Kidney (tissue), 14 donors: ENCODE results near the gene PPEF2. TPM values are rescaled to one million over a fixed set of nuclear protein-coding genes. Genes with fewer than 3 reads are reported as not detected.

Source experiments
- DNase-seq, 5 donors: peaks; one replicate each; pipeline ENCODE4 v3.0.0-alpha.2; 2013 to 2020
- FAIRE-seq: peaks from 2 replicates; lab custom pipeline; 2012; peaks lifted over from hg19 to GRCh38; lab: Jason Lieb, UNC
- H3K27ac ChIP-seq, 2 donors: one replicate each; pipeline ENCODE4 v1.7.0; 2013; ENCODE audit warnings: low read depth in 2 of 2, low read length in 2 of 2, inconsistent platforms in 1 of 2
- H3K27me3 ChIP-seq: one replicate; pipeline ENCODE4 v1.7.1; 2013; ENCODE audit warnings: low read length, inconsistent platforms; ENCODE audit not compliant: control insufficient read depth, insufficient read depth
- H3K36me3 ChIP-seq, 3 donors: one replicate each; pipeline versions ENCODE4 v1.7.0 to v1.7.1; 2013; ENCODE audit warnings: low read length in 3 of 3, control low read depth in 1 of 3, inconsistent platforms in 1 of 3; ENCODE audit not compliant: insufficient read depth in 3 of 3, control insufficient read depth in 2 of 3
- H3K4me1 ChIP-seq, 3 donors: one replicate each; pipeline versions ENCODE4 v1.7.0 to v1.7.1; 2013; ENCODE audit warnings: low read length in 3 of 3, inconsistent platforms in 1 of 3, low read depth in 1 of 3; ENCODE audit not compliant: control insufficient read depth in 2 of 3, insufficient read depth in 2 of 3
- H3K4me3 ChIP-seq, 3 donors: one replicate each; pipeline versions ENCODE4 v1.7.0 to v1.8.1; 2013; ENCODE audit warnings: low read length in 3 of 3, control low read depth in 1 of 3, inconsistent platforms in 1 of 3
- H3K9ac ChIP-seq, 3 donors: one replicate each; pipeline versions ENCODE4 v1.7.0 to v1.7.1; 2013; ENCODE audit warnings: low read length in 3 of 3, control low read depth in 1 of 3, inconsistent platforms in 1 of 3
- H3K9me3 ChIP-seq, 3 donors: one replicate each; pipeline versions ENCODE4 v1.7.0 to v1.7.1; 2013; ENCODE audit warnings: low read length in 3 of 3, control low read depth in 1 of 3, inconsistent platforms in 1 of 3; ENCODE audit not compliant: control insufficient read depth in 2 of 3, insufficient read depth in 1 of 3
- intact Hi-C: fragments of 100-400 bp; cut with DNase I; formaldehyde crosslinking; loops from one replicate; pipeline ENCODE4 v1.11.1; 2022
- polyA plus RNA-seq: library from polyadenylated mRNA; stranded (reverse); fragments of 350-450 nt; fragmentation: Illumina TruSeq; extraction: RNeasy Lipid Tissue Mini Kit (QIAGEN cat#74804); gene quantifications from one replicate; pipeline ENCODE4 v1.2.3, GENCODE V29; 2014; ENCODE audit warnings: low read depth, low replicate concordance; ENCODE audit not compliant: insufficient read depth
- total RNA-seq: library from RNA; stranded (reverse); fragmentation: NEBNext Ultra II Directional; extraction: Animal tissue kit (Norgen Biotek cat#: 25700); gene quantifications from one replicate; pipeline ENCODE4 v1.2.1, GENCODE V29; 2021
- TF ChIP-seq, protein P1 (sequence below): IDR thresholded peaks from 3 replicates; pipeline ENCODE4 v1.5.1; 2012; ENCODE audit warnings: mild to moderate bottlenecking, moderate library complexity, borderline replicate concordance; ENCODE audit not compliant: insufficient read depth; ENCODE audit errors: extremely low read depth
- donor health status: control.
- donor health status: control.
- donor health status: control.
- donor health status: control.
- donor health status: control.
- donor health status: DM: yes; HTN: yes; CAD: no.
- donor health status: Normal renal cell carcinoma (clear cell type).

The PPEF2 gene
- total and polyA plus RNA-seq, 2 donors from 2014 or later, result not detected

DNA sequence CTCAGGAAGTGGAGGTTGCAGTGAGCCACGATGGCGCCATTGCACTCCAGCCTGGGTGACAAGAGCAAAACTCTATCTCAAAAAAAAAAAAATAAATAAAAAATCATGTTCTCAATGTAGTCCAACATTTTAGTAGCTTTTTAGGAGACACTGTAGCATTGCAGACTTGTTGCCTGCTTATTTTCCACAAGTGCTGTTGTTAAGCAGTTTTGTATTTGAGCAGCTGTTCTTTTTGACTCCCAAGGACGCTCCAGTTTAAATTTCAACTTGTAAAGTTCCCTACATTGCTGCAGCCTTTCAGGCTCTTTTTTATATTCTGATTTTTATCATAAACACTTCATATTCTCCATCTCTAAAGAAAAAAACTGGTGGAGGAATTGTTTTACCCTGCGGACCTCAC lies 83.1 kb downstream of the PPEF2 start:
- peaks cover 0 to 14% (median 6%) of the 10 kb centered on the region in 3 donors for H3K36me3 ChIP-seq
- no peak overlapping the region for H3K27ac ChIP-seq
- H3K9me3 ChIP-seq, result no peaks in the 10 kb centered on the region
- no peaks in the 10 kb centered on the region for H3K27me3 ChIP-seq
- DNase-seq, result no peak
- no peak overlapping the region for H3K4me3 ChIP-seq
- intact Hi-C loops, result no loop called here
- TF ChIP-seq, protein P1, sequence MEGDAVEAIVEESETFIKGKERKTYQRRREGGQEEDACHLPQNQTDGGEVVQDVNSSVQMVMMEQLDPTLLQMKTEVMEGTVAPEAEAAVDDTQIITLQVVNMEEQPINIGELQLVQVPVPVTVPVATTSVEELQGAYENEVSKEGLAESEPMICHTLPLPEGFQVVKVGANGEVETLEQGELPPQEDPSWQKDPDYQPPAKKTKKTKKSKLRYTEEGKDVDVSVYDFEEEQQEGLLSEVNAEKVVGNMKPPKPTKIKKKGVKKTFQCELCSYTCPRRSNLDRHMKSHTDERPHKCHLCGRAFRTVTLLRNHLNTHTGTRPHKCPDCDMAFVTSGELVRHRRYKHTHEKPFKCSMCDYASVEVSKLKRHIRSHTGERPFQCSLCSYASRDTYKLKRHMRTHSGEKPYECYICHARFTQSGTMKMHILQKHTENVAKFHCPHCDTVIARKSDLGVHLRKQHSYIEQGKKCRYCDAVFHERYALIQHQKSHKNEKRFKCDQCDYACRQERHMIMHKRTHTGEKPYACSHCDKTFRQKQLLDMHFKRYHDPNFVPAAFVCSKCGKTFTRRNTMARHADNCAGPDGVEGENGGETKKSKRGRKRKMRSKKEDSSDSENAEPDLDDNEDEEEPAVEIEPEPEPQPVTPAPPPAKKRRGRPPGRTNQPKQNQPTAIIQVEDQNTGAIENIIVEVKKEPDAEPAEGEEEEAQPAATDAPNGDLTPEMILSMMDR, result no peak
- FAIRE-seq, result no peak
- H3K4me1 ChIP-seq, result peaks cover 0 to 10% (median 4%) of the 10 kb centered on the region in 3 donors
- no peak overlapping the region for H3K9ac ChIP-seq

DNA sequence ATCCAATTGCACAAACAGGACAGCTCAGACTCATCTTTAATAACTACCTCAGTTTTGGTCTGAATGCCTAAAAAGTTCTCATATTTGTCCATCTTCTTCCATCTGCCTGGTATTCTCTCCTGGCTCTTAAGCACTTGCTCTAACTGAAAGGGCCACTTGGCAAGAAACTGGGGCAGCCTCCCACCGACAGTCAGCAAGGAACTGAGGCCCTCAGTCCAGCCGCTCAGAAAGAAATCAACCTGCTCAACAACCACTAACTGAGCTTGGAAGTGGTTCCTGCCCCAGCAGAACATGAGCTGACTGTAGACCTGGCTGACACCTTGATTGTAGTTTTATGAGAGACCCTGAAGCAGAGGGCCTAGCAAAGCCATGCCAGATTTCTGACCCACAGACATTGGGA lies 84.4 kb downstream of the PPEF2 start:
- no peak for DNase-seq
- H3K4me3 ChIP-seq, result no peak overlapping the region
- no peaks in the 10 kb centered on the region for H3K27me3 ChIP-seq
- H3K9ac ChIP-seq, result no peak overlapping the region
- no peak for FAIRE-seq
- intact Hi-C loops, result no loop called here
- H3K36me3 ChIP-seq, result peaks cover 3 to 14% (median 13%) of the 10 kb centered on the region in 3 donors
- no peak overlapping the region for H3K27ac ChIP-seq
- TF ChIP-seq, protein P1, result no peak
- H3K4me1 ChIP-seq, result peaks cover 0 to 10% (median 4%) of the 10 kb centered on the region in 3 donors
- H3K9me3 ChIP-seq, result no peaks in the 10 kb centered on the region

Other genes starting within 250 kb of the PPEF2 start
- 111 TPM for gene G3BP2, start 229.0 kb downstream of the PPEF2 start, total RNA-seq
- 31.4 TPM for gene G3BP2, start 229.0 kb downstream of the PPEF2 start, polyA plus RNA-seq
- 49.6 TPM for gene USO1, start 177.9 kb downstream of the PPEF2 start, total RNA-seq
- gene USO1, start 177.9 kb downstream of the PPEF2 start, polyA plus RNA-seq, result 23.2 TPM
- gene NAAA, start 38.6 kb upstream of the PPEF2 start, total RNA-seq, result 58.1 TPM
- gene NAAA, start 38.6 kb upstream of the PPEF2 start, polyA plus RNA-seq, result 32.9 TPM
- gene SDAD1, start 88.5 kb upstream of the PPEF2 start, total RNA-seq, result 40.7 TPM
- 17.1 TPM for gene SDAD1, start 88.5 kb upstream of the PPEF2 start, polyA plus RNA-seq
- gene CXCL9, start 105.1 kb upstream of the PPEF2 start, total RNA-seq, result 1.4 TPM
- 1.2 TPM for gene CXCL9, start 105.1 kb upstream of the PPEF2 start, polyA plus RNA-seq
- 1.4 TPM for gene CXCL10, start 121.0 kb upstream of the PPEF2 start, total RNA-seq
- 1.3 TPM for gene CXCL10, start 121.0 kb upstream of the PPEF2 start, polyA plus RNA-seq
- gene CXCL11, start 133.6 kb upstream of the PPEF2 start, total RNA-seq, result not detected
- not detected for gene CXCL11, start 133.6 kb upstream of the PPEF2 start, polyA plus RNA-seq
- gene ART3, start 172.3 kb upstream of the PPEF2 start, total RNA-seq, result not detected
- not detected for gene ART3, start 172.3 kb upstream of the PPEF2 start, polyA plus RNA-seq
- 40.8 TPM for gene NUP54, start 245.9 kb upstream of the PPEF2 start, total RNA-seq
- 15.6 TPM for gene NUP54, start 245.9 kb upstream of the PPEF2 start, polyA plus RNA-seq